ENCODE data around the gene CNPY1.

The CNPY1 gene

GRCh38 chr7:155463114-155463811, 83.1 kb downstream of the CNPY1 start:
- no peak for DNase-seq

GRCh38 chr7:155462163-155462735, 84.1 kb downstream of the CNPY1 start:
- DNase-seq, result no peak

- DNase-seq, result no peak
These were observed 84.7 kb downstream of the CNPY1 start for GRCh38 chr7:155461631-155462030.

- DNase-seq, result no peak
These were observed 85.3 kb downstream of the CNPY1 start for GRCh38 chr7:155460926-155461613.

GRCh38 chr7:155459700-155460461, 86.5 kb downstream of the CNPY1 start:
- DNase-seq, result no peak

GRCh38 chr7:155458878-155459699, 87.3 kb downstream of the CNPY1 start:
- DNase-seq, result no peak

GRCh38 chr7:155458111-155458877, 88.1 kb downstream of the CNPY1 start, which contains the start of gene EN2:
TSS of gene EN2 (plus strand) at chr7:155458129. CDS start at chr7:155458378, 249 bp downstream.
- no peak for DNase-seq

GRCh38 chr7:155457544-155458110, 88.7 kb downstream of the CNPY1 start:
- DNase-seq, result no peak

GRCh38 chr7:155456738-155457543, 89.4 kb downstream of the CNPY1 start:
- DNase-seq, result peak; percentile 50 to 82

- DNase-seq, result no peak
These were observed 90.3 kb downstream of the CNPY1 start for GRCh38 chr7:155455776-155456737.

- no peak for DNase-seq
These were observed 91.1 kb downstream of the CNPY1 start for GRCh38 chr7:155455132-155455693.

- DNase-seq, result no peak
These were observed 91.9 kb downstream of the CNPY1 start for GRCh38 chr7:155454183-155455112.

GRCh38 chr7:155453296-155454182, 92.8 kb downstream of the CNPY1 start:
- no peak for DNase-seq

- DNase-seq, result no peak
These were observed 93.7 kb downstream of the CNPY1 start for GRCh38 chr7:155452505-155453295.

- no peak for DNase-seq
These were observed 94.5 kb downstream of the CNPY1 start for GRCh38 chr7:155451840-155452239.
